HG02970 (cell line): ENCODE data around the gene AUTS2.

Experiments used
- ATAC-seq: cut with Tn5 transposase; IDR thresholded peaks from one replicate; pipeline ENCODE4 v1.9.1; 2021; ENCODE audit warnings: mild to moderate bottlenecking, moderate library complexity, moderate number of reproducible peaks; ENCODE audit not compliant: unreplicated experiment, low FRiP score

The AUTS2 gene

DNA sequence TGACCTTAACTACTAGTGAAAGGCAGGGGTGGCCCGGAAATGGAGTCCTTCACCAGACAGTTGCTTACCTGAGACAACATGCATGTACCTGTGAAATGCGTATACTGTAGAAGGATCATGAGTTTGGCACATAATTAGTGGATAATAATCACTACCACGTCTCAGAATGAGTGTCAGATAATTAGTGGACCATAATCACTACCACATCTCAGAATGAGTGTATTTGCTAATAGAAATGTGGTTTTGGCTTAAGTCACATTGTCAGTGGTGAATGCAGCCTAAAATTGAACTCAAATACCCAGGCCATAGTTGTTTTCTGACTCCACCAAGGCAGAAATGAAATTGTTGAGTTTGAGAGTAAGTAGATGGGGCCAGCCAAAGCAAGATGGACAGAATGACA, 1065.4 kb downstream of the AUTS2 start:
- ATAC-seq = no peak

DNA sequence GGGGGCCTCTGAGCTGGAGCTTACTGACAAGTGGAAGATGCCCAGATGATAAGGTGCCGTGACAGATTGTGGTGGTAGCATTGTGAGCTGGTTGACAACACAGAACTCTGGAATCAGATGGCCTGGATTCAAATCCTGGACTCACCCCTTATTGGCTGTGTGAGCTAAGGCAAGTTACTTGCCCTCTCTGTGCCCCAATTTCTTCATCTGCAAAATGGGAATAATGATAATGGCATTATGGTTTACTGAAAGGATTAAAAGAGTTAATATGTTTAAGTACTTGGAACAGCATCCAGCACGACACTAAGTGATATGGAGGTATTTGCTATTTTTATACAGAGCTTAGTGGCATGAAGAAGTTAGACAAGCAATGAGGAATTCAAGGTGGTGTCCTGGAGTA, 1067.7 kb downstream of the AUTS2 start:
- no peak for ATAC-seq

DNA sequence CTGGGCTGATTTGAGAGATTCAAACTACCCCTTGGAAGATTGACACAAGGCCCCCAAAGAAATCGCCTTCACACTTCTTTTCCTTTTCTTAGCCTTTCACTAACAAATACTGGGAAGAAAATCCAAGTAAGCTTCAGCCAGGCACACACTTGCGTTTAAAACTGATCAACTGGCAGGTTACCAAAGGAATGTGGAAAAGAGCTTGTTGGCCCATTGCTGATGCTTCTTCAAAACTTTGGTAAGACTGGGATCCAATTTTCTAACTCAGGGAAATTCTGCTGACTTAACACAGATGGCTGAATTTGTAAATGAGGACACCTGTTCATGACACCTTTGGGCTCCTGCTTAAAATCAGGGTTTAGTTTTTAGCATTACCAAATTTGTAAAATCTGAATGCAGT, 1069.1 kb downstream of the AUTS2 start:
- ATAC-seq = no peak

DNA sequence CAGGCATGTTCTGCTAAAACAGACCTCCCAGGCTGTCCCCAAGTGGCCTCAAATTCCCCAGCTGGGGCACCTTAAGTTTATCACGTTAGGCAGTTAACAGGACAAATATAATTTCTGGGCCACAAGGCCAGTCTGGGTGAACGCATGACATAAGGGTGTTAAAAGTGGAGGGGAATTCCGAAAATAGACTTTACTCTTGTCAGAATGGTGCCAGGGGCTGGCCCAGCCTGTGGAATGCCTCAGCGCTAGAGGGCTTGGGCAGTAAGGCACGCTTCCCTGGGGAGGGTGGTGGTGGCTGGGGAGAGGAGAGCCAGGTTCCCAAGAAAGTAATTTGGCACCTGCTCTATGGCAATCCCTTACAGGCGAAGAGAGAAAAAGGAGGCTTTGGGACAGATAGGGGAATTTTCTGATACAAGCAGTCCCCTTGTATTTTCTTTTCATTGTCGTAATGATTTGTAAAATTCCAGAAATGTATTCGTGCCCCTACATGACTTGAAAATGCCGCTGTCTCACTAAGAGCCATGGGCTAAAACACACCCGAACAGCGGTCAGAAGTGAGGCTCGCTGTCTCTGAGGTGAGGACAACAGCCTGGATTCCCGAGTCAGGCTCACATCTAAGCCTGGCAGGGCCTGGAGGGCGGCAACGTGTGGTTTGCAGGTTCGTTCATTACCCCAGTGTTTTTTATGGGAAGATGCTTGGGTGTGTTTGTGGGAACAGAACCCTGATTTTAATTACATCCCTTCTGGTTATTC, 1070.5 kb downstream of the AUTS2 start:
- ATAC-seq = no peak

DNA sequence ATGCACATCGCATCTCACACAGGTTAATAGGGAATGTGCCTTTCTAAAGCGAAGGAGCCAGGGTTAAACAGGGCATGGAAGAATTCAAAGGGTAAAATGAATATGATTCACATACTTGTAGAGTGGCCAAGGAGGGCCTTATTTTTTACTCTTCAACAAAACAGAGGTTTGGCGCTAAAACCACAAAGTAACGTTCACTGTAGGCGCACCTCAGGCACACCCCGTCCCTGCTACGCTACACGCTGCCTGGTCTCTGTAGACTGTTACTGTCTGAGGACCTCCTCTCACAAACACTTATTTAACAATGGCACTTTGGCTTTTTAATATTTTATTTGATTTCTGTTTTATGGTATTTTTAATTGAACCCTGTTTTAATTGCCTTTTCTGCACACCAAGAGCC, 1071.6 kb downstream of the AUTS2 start:
- no peak for ATAC-seq

DNA sequence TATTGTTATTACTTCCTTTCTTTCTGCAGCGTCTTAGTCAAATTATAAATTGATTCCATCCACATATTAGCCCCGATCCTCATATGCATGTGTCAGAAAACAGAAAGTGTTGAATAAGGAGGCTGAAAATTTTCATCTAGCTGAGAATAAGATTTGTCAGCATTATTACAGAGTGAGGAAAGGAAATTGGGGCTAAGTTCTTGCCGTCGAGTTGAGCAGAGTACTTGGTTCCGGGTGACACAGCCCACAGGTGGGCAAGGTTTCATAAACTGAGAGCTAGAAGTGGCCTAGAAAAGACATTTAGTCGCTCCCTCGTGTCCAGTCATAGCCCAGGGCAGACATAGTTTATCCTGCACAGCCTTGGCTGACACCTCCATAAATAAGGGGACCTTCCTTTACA, 1072.0 kb downstream of the AUTS2 start:
- no peak for ATAC-seq

DNA sequence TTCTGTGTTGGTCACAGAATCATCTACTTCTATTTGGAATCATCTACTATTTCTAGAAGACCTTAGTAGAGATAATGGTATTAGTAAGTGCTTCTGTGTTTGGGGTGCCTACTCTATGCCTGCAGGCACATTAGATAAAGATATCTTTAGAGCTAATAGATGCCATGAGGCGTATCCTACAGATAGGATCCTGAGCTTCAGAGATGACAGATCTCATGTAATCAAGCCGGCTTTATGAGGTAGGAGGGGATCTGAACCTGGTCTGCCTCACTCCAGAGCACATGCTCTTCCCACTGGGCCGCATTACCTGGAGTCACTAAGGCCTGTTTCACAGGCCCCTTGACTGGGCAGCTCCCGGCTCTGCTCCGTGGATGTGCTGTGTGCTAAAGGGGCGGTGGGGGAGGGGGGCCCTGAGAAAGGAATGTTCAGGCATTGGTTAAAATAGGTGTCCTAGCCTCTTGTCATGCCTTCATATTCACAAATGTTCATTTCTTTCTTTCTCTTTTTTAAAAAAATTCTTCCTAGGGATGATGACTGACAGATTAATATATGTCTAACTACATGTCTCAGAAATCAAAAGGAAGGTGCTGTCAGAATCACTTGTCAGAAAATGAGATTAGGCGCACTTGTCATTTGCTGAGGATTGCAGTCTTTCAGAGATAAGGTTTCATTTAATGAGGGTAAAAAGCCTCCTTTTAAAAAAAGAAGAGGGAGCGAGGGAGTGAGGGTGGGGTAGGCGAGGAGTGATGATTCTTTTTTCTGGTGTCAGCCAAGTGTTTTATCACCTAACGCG, 1075.7 kb downstream of the AUTS2 start:
- no peak for ATAC-seq

DNA sequence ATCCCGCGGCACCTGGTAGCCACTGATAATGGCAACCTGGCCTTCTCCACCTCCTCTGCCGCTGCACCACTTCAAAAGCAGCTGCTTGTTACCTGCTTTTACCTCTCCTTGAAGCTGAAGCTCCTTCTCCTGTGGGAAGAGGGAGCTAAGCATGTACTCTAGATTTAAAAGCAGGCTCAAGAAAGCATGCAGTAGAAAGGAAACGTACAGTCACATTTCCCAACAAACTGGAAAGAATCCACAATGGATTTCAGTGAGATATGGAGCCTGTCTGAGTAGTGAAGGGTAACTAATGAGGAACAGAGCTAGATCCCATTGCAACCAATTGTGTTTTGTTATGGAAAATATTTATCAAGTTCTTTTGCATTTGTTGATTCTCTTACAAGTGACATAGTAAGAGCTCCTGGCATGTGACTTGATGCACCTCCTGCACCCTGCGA, 1076.3 kb downstream of the AUTS2 start:
- ATAC-seq = no peak

DNA sequence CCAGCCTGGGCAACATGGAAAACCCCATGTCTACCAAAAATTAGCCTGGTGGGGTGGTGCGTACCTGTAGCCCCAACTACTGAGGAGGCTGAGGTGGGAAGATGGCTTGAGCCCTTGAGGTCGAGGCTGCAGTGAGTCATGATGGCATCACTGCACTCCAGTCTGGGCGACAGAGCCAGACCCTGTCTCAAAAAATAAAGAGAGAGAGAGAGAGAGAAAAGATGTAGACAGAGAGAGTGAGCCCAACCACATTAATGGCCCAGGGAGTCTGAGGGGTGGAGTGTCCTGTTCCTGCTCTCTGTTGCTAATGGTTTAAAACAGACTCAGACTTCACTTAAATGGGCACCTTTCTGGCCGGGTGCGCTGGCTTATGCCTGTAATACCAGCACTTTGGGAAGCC, 1078.0 kb downstream of the AUTS2 start:
- no peak for ATAC-seq

DNA sequence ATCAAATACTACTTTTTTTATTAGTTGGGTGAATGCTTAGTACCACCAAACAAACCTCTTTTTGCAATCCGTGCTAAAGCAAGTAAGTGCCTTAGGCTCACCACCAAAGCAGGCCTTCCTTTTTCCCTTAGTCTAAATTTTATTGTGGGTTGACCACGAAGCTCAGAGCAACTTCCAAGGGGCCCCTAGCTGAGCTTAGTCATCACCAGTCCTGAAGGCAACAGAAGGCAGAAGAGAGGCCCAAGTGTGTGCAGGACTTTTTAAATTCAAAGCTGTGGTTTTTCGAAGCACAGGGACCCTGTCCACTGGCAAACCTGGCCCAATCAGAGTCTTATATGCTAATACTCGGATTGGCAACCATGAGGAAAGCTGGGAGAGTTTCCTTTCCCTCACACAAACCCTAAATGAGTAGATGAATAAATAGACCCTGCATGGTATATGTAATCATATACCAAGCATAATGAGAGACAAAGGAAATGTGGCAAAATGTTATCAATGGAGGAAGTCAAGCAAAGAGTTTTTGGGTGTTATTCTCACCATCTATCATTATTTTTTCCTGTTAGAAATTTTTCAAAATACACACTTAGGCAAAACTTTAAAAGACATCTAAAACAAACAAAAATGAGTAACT, 1080.5 kb downstream of the AUTS2 start:
- no peak for ATAC-seq

DNA sequence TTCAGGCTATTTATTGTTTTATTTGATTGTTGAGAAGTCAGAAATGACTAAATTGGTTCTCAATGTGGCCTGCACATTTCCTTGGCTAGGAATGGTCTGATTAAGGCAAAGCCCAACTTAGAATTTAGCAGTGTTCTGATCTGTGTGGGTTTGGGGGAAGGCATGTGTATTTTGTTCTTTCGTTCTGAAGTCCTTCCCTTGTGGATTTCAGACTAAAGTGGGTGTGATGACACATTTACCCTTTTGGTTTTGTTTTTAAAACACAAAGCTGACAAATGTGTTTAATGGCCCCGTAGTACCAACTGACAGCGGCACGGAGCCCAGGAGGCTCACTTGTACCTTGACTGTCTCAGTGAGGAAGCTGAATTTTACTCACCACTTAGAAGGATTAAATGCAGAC, 1081.4 kb downstream of the AUTS2 start:
- ATAC-seq = no peak

DNA sequence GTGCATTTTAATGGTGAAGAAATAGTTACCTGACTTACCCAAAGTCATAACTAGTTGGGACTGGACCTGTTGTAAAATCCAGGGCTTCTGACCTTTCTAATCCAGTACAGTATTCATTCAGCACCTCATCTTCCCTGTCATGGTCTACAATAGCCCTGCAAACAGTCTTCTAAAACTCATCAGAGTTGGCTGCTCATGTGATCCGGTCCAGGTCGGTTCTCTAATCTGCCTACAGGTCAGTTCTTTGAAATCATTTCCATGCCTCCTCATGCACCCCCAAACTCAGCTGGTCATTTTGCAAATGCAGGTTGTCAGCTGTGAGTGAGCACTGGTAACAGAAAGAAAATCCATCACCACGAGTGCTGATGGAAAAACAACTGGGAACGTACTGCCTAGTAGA, 1082.0 kb downstream of the AUTS2 start:
- no peak for ATAC-seq

DNA sequence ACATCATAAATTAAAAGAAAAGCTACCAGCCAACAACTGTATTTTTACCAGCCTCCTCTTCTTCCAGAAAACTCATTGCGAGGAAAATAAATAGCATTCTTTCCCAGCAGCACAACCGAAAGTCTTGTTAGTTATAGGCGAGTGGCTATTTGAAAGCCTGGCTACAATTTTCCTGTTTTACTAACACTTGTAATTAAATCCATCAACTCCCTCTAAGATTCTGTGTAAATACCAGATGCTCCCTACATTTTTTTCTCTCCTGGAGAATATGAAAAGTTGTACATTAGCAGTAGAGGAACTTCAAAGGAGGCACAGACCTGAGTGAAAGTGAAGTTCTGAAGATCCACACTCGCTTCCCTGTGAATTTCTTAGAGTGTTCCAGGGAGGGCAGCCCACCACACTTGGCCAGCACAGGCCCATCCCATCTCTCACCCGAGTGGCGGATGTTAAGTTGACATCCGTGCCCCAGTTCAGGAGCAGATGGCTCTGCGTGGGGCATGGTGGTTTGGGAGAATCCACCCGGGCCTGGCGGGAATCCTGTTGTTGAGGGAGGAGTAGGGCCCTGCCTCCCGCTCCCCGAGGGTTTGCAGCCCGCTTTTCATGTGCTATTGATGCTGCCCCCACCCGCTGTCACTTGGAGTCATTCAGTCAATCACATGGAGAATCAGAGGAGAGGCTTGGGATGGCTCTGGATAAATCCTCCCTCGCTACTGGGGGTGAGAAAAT, 1082.6 kb downstream of the AUTS2 start:
- no peak for ATAC-seq

DNA sequence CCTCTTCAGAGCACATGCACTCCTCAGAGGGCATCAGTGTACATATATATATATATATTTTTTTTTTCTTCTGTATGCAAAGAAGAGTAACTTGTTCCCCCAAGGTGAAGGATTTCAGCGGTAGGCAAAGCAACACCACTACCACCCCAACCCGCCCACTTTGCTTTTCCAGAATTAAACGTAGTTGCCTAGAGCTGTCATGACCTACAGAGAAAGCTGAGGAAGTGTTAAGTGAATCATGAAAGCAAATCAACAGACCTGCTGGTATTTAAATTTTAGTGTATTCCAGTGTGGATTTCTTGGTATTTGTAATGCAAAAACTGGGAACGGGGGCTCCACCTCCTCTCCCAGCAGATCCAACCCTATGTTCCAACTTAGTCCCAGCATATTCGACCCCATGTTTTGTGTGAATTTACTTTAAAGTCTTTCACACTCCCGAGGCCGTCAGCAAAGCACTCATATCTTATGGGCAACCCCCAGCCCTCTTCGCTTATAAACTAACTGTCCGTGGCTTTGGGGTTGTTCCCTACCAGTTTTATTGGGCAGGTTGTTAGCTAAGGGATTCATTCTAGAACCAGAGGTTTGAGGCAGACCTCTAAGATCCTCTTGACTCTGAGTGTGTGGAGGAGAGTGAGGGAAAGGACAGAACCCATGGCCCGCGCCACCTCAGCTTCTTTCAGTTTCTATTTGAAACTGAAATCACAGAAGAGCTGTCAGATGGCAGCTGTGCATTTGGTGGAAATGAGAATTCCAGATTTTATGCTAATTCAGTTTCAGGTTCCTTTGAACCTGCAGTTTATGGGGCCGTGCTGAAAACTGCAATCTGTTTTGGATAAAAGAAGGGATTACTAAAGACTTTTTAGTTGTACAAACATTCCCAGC, 1083.4 kb downstream of the AUTS2 start:
- no peak for ATAC-seq

DNA sequence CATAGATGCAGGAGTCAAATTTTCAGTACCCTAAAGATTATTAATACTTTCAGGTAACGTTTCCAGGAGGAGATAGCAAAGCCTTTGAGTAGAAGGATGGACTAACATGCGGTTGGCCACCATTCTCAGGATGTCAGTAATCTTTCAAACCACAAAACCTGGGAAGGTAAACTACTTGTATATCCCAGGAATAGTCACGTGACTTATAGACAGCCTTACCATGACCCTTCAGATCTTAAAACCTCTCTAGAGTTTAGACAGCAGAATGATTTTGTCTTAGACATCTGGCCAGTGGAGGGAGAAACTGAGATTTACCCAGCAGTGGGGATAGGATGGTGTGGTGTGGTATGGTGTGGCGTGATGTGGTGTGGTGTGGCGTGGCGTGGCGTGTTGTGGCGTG, 1085.9 kb downstream of the AUTS2 start:
- ATAC-seq = no peak

DNA sequence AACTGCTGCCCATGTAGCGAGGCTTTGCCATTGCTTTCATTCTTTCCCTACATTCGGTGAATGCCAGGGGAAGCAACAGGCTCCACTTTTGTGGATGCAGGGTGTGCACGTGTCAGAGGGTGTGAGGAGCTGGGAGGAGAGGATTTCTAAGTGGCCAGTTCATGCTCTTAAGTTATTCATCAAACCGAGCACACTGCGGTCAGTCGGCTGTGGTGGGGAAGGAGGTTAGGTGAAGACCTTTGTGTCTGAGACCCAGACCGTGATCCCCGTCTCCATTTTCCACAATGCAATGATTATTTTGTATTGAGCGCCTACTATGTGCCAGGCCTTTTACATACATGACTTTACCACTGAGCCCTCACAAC, 1095.0 kb downstream of the AUTS2 start:
- ATAC-seq = no peak

DNA sequence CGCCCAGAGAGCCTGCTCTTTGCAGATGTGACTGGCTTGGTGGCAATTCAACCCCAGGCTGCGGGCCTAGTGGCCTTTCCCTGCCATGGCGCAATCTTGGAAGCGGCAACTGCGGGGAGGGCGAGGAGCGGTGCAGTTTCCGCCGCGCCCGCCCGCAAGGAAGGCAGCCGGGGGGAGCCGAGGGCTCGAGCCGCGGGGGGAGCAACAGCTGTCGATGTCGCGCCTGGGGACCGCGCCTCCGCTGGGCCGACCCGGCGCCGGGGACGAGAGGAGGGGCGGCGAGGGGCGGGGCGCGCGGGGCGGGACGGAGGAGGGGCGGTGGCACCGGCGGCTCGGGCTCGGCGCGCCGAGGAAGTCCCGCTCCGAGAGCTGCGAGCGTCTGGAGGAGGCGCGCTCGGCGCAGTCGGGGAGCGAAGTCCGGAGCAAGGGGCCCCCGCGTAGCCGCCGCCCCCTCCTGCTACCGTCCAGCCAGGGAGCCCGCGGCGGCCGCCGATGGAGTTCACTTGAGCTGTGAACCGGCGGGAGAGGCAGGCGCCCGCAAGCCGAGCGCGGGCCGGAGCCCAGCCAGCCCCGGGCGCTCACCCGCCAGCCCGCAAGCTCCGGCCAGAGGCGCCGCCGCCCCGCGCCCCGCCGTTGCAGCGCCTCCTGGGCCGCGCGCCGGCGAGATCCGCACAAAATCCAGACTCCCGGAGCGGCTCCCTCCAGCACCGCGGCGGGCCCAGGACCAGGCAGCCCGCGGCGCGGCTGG, 1095.6 kb downstream of the AUTS2 start:
- no peak for ATAC-seq

DNA sequence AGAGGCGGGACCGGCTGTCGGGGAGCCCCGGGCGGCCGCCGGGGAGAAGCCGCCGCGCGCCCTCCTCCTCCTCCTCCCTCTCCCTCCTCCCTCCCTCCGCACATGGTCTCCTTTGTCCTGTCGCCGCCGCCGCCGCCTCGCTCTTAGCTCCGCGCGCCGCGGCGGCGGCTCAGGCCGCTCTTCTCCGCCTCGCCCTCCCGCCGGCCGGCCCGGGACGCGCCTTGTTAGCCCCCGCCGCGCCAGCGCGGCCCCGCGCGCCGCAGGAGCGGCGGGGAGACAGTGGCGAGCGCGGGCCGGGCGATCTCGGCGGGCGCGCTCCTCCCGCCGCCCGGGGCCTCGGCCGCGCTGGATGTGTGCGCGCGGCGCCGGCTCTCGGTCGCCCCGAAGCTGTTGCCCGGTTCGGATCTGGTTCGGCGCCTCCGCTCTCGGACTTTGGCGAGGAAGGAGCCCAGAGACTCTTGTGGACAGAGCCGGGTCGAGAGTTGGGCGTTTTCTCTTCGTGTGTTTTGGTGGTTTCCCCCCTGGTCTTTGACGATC, 1096.2 kb downstream of the AUTS2 start:
- ATAC-seq = no peak
